DMS153 (cell line): Measurements from ENCODE around the gene BID.
"Not testable (repeated sequence)": the region's sequence is repeated elsewhere in the genome, so short reads cannot be mapped to it uniquely, and the experiment has no call there.

Source experiments
- DNase-seq: peaks from one replicate; lab custom pipeline; 2025; lab: John Stamatoyannopoulos, UW

BID gene

DNA sequence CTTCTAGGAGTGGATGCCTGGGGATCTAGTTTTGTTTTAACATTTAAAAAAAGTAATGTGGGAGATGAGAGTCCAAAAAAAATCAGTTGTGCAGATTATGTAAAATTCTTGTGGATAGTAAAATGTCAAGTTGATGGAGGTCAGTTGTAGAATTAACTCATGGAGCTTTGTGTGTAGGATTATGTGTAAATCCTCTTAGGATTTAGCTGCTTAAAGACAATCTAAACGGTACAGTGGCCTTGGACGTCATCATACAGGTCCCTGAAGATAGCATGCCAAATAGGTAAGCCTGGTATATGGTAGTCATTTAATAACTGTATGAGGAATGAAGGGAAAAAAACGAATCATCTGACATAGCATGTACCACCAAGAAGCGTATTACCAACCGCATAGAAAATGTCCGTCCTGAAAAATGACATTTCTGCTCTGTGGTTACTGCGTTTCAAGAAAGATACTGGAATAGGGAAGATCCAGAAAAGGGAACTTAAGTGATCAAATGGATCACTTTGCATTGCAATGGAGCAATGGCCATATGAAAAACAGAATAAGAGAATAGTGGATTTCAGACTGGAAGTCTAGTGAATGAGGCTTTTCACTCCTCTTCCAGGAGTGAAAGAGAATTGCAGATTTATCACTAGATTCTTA, 74.5 kb downstream of the BID start:
- no peak for DNase-seq

DNA sequence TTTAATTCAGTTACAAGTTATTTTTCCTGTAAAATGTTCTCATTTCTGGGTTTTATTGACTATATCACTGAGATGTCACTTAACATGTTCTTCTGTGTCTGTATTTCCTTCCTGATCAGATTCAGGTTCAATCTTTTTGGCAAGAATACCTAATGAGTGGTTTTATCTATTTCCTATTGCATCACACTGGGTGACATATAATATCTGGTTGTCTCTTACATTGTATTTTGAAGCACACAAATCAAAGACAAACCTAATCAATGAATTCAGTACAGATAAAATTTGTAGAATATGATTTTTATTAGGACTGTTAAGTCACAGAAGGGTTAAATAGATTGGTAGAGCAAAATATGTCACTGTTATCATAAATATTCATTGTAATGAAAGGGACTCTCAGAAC, 75.3 kb downstream of the BID start:
- DNase-seq = no peak

DNA sequence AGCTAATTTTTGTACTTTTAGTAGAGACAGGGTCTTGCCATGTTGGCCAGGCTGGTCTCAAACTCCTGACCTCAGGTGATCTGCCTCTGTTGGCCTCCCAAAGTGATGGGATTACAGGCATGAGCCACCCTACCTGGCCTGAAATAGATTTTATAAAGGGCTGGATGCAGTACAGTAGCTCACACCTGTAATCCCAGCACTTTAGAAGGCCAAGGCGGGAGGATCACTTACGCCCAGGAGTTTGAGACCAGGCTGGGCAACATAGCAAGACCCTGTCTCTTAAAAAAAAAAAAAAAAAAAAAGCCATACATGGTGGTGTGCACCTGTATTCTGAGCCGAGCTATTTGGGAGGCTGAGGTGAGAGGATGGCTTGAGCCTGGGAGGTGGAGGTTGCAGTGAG, 76.0 kb downstream of the BID start:
- DNase-seq = not testable (repeated sequence)

DNA sequence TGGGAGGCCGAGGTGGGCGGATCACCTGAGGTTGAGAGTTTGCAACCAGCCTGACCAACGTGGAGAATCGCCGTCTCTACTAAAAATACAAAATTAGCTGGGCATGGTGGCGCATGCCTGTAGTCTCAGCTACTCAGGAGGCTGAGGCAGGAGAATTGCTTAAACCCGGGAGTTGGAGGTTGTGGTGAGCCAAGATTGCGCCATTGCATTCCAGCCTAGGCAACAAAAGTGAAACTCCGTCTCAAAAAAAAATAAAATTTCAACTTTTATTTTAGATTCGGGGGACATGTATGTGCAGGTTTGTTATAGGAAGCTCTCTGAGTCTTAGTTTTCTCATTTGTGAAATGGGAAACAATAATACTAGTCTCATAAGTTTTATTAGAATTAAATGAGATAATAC, 77.1 kb downstream of the BID start:
- not testable (repeated sequence) for DNase-seq

GRCh38 chr22:17695986-17696385, 78.3 kb downstream of the BID start:
- no peak for DNase-seq

- DNase-seq = no peak
These were observed 79.5 kb downstream of the BID start for GRCh38 chr22:17694752-17695151.

GRCh38 chr22:17694193-17694592, 80.1 kb downstream of the BID start:
- DNase-seq = no peak

DNA sequence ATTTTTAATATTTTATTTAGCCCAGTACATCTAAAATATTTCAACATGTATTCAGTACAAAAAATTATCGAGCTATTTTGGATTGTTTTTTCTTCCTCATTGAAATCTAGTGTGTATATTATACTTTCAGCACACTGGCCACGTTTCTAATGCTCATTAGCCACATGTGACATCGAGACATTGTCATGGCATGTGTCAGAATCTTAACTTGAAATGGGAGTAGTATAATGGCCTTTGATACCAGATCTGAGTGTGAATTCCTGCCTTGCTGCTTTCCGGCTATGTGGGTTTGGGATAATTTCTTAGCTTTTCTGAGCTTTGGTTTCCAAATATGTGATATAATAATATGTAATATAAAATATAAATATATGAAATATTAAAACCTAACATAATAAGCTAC, 81.4 kb downstream of the BID start:
- no peak for DNase-seq

DNA sequence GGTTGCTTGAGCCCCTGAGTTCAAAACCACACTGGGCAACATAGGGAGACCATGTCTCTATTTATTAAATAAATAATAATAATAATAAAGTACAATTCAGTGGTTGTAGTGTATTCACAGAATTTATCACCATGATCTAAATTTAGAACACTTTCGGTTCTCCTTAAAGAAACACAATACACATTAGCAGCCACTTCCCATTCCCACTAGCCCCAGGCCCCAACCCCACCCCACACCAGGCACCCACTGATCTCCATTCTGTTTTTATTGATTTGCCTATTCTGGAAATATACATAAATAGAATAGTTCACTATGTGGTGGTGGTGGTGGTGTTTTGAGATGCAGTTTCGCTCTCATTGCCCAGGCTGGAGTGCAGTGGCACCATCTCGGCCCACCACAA, 90.0 kb downstream of the BID start:
- no peak for DNase-seq
